ENCODE results near the gene LRRK1.

LRRK1 gene

DNA sequence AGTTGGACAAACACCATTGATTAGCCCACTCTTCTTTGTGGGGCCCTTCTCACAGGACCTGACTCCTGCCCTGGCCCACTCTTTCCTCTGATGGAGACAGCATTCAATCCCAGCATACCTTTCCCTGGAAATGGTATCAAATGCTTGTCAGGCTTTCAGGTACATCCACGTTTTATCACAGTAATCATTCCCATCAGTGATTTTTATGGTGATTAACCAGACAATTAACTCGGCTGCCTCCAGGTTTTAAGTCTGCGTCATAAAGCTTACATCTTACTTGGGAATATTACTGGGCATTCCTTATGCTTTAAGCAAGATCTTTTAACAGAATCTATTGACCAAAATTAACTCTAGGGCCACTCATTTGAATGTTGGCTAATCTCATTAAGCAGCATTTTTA lies 33.4 kb downstream of the LRRK1 start:
- H3K4me1 ChIP-seq (ENCODE audit: low read length): peaks cover 27% of the 10 kb centered on the region
- no peaks in the 10 kb centered on the region for H3K27me3 ChIP-seq (ENCODE audit: low read depth, low read length)
- H3K79me2 ChIP-seq (ENCODE audit: low read length): peaks cover 27% of the 10 kb centered on the region
- no peak overlapping the region for H3K4me3 ChIP-seq (ENCODE audit: low read length)
- H3K4me2 ChIP-seq (ENCODE audit: low read length): no peak overlapping the region
- H4K20me1 ChIP-seq (ENCODE audit: insufficient read depth, low read length): peaks cover 23% of the 10 kb centered on the region
- peaks cover 14% of the 10 kb centered on the region for H3K36me3 ChIP-seq (replicated peaks; ENCODE audit: low read depth, low read length)
- no peak overlapping the region for H3K9ac ChIP-seq (ENCODE audit: low read length)
- no peak overlapping the region for H3K27ac ChIP-seq (ENCODE audit: low read length)
- no peak overlapping the region for H2AFZ ChIP-seq (ENCODE audit: low read depth, low read length)
- no peaks in the 10 kb centered on the region for H3K9me3 ChIP-seq (ENCODE audit: insufficient read depth, low read length)
- no peak for TF ChIP-seq EZH2phosphoT487 (IDR thresholded peaks at IDR 0.05; ENCODE audit: low read depth)
- TF ChIP-seq, protein P1, sequence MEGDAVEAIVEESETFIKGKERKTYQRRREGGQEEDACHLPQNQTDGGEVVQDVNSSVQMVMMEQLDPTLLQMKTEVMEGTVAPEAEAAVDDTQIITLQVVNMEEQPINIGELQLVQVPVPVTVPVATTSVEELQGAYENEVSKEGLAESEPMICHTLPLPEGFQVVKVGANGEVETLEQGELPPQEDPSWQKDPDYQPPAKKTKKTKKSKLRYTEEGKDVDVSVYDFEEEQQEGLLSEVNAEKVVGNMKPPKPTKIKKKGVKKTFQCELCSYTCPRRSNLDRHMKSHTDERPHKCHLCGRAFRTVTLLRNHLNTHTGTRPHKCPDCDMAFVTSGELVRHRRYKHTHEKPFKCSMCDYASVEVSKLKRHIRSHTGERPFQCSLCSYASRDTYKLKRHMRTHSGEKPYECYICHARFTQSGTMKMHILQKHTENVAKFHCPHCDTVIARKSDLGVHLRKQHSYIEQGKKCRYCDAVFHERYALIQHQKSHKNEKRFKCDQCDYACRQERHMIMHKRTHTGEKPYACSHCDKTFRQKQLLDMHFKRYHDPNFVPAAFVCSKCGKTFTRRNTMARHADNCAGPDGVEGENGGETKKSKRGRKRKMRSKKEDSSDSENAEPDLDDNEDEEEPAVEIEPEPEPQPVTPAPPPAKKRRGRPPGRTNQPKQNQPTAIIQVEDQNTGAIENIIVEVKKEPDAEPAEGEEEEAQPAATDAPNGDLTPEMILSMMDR (IDR thresholded peaks at IDR 0.05; ENCODE audit: low read depth, low read length): no peak

DNA sequence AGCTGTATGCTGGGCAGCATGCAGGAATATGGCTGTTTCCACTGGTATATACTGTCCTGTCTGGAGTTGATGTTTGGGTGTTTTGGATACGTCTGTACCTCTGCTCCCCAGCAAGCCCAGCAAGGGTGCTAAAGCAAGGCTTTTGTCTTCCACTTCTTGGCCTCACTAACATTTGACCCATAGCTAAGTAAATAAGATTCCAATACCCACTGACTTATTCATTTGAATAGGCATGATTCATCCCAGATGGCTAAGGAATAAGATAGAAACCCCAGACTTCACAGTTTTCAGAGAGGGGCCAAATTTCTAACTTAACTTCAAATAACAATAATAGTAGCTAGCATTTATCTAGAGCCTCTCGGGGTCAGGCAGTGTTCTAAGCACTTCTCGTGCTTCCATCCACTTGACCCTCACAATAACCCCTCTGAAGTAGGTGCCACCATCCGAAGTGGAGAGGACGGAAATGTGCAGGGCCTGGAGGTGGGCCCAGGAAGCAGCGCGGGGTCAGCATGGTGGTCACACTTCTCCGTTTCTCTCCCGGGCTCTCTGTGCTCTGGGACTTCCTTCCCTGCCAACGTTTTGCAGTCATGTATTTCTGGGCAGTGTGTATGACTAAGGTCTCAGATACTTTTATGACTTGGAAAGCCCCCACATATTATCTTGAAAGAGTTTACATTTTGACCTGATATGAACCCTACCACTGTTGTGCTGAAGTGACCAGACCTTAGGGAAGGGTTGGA lies 39.3 kb downstream of the LRRK1 start:
- no peaks in the 10 kb centered on the region for H3K27me3 ChIP-seq (ENCODE audit: low read depth, low read length)
- TF ChIP-seq, protein P1 (IDR thresholded peaks at IDR 0.05; ENCODE audit: low read depth, low read length): no peak
- no peak for TF ChIP-seq EZH2phosphoT487 (IDR thresholded peaks at IDR 0.05; ENCODE audit: low read depth)
- no peak overlapping the region for H3K4me3 ChIP-seq (ENCODE audit: low read length)
- H3K4me1 ChIP-seq (ENCODE audit: low read length): peaks cover 12% of the 10 kb centered on the region
- no peak overlapping the region for H3K4me2 ChIP-seq (ENCODE audit: low read length)
- peaks cover 6% of the 10 kb centered on the region for H3K36me3 ChIP-seq (replicated peaks; ENCODE audit: low read depth, low read length)
- H3K27ac ChIP-seq (ENCODE audit: low read length): no peak overlapping the region
- H4K20me1 ChIP-seq (ENCODE audit: insufficient read depth, low read length): peaks cover 49% of the 10 kb centered on the region
- no peak overlapping the region for H3K9ac ChIP-seq (ENCODE audit: low read length)
- H3K9me3 ChIP-seq (ENCODE audit: insufficient read depth, low read length): no peaks in the 10 kb centered on the region
- no peak overlapping the region for H2AFZ ChIP-seq (ENCODE audit: low read depth, low read length)
- peaks cover 45% of the 10 kb centered on the region for H3K79me2 ChIP-seq (ENCODE audit: low read length)

DNA sequence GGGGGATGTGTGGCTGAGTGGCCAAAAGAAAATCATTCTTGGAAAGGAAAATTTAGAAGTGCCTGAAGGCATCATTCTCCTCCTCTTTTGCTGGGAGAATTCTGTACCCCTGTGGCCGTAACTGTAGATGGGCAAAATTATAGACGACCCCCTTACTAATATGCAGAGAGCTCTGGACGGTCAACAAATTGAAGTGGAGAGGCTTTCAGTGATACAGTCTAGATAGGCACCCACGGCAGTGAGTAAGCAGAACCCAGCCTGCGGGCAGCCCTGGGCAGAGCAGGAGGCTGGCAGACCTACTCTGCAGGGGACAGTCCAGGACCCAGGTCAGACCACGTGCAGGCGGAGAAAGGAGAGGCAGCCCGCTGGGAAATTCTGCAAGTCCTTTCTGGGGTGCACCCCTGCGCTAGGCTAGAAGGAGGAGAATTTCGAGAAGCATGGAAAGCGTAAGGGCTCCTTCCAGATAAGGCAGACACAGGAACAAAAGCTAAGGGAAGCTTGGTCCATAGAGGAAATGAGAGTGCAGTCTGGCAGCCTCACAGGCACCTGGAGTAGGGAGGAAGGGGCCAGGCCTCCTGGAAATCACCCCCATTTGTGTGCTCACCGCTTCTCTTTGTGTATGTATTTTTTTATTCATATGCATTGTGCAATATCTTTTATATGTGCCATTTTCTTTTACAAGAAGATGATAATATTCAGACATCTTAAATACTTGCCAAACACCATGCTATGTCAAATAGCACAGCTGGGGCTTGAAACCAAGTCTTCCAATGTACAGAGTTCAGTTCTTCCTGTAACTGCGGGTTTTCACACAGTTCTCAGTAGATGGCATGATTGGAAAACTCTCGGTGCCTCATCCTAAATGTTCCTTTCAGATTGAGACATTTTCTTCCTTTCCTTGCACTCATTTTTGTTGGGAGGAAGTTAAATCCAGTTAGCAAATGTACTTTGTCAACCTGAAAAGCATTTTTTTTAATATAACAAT lies 40.2 kb downstream of the LRRK1 start:
- TF ChIP-seq, protein P1 (IDR thresholded peaks at IDR 0.05; ENCODE audit: low read depth, low read length): no peak
- no peak for TF ChIP-seq EZH2phosphoT487 (IDR thresholded peaks at IDR 0.05; ENCODE audit: low read depth)
- H3K27me3 ChIP-seq (ENCODE audit: low read depth, low read length): no peaks in the 10 kb centered on the region
- no peak overlapping the region for H3K27ac ChIP-seq (ENCODE audit: low read length)
- no peak overlapping the region for H2AFZ ChIP-seq (ENCODE audit: low read depth, low read length)
- no peak overlapping the region for H3K9ac ChIP-seq (ENCODE audit: low read length)
- peaks cover 48% of the 10 kb centered on the region for H4K20me1 ChIP-seq (ENCODE audit: insufficient read depth, low read length)
- H3K4me3 ChIP-seq (ENCODE audit: low read length): no peak overlapping the region
- H3K4me1 ChIP-seq (ENCODE audit: low read length): peaks cover 12% of the 10 kb centered on the region
- H3K4me2 ChIP-seq (ENCODE audit: low read length): no peak overlapping the region
- no peaks in the 10 kb centered on the region for H3K9me3 ChIP-seq (ENCODE audit: insufficient read depth, low read length)
- peaks cover 43% of the 10 kb centered on the region for H3K79me2 ChIP-seq (ENCODE audit: low read length)
- H3K36me3 ChIP-seq (replicated peaks; ENCODE audit: low read depth, low read length): peaks cover 6% of the 10 kb centered on the region

GRCh38 chr15:100966997-100967396 lies 47.8 kb downstream of the LRRK1 start:
- Histone ChIP-seq H3K79me2 (ENCODE audit: low read length) (0 out of 2 replicates have a peak, but pooled peaks cover 7% of the 10 kb centered on the region), H3K27me3 (ENCODE audit: low read depth, low read length) (no peaks in the 10 kb centered on the region), H4K20me1 (ENCODE audit: insufficient read depth, low read length) (peaks cover 31% of the 10 kb centered on the region), H3K4me3 (ENCODE audit: low read length) (peak overlapping the region; percentile 39), H3K9ac (ENCODE audit: low read length) (0 out of 2 replicates have a peak overlapping the region, but pooled peaks have one; percentile 9), H3K4me2 (ENCODE audit: low read length) (peak overlapping the region; percentile 78), H3K4me1 (ENCODE audit: low read length) (peaks cover 27% of the 10 kb centered on the region), H3K9me3 (ENCODE audit: insufficient read depth, low read length) (no peaks in the 10 kb centered on the region), H2AFZ (ENCODE audit: low read depth, low read length) (no peak overlapping the region), H3K36me3 (replicated peaks; ENCODE audit: low read depth, low read length) (peaks cover 24% of the 10 kb centered on the region), H3K27ac (ENCODE audit: low read length) (0 out of 2 replicates have a peak overlapping the region, but pooled peaks have one; percentile 9)
- TF ChIP-seq, protein P1 (IDR thresholded peaks at IDR 0.05; ENCODE audit: low read depth, low read length): no peak
- no peak for TF ChIP-seq EZH2phosphoT487 (IDR thresholded peaks at IDR 0.05; ENCODE audit: low read depth)

All from OCI-LY3 (cell line).